Measurements from ENCODE around the gene POPDC2. TPM values are rescaled to one million over a fixed set of nuclear protein-coding genes. Genes with fewer than 3 reads are reported as not detected.

Gene POPDC2
- total and polyA plus RNA-seq, 2 experiments from 2014 or later: 0.74 TPM; not detected in 1

- no peak overlapping the region for H3K4me2 ChIP-seq (ENCODE audit: unreplicated experiment)
- H3K4me3 ChIP-seq: no peak overlapping the region
- no peak overlapping the region for H2AFZ ChIP-seq
Observed at GRCh38 chr3:119652306-119653033, 7.9 kb downstream of the POPDC2 start.

GRCh38 chr3:119649761-119650160 lies 10.6 kb downstream of the POPDC2 start:
- Histone ChIP-seq H3K27me3 (replicated peaks; ENCODE audit: insufficient read depth) (no peaks in the 10 kb centered on the region), H2AFZ (no peak overlapping the region), H3K4me2 (ENCODE audit: unreplicated experiment) (no peak overlapping the region), H3K36me3 (ENCODE audit: low read depth) (no peaks in the 10 kb centered on the region), H4K20me1 (ENCODE audit: insufficient read depth) (no peaks in the 10 kb centered on the region), H3K9ac (no peak overlapping the region), H3F3A (ENCODE audit: insufficient read depth) (no peaks in the 10 kb centered on the region), H3K9me3 (ENCODE audit: low read depth) (no peaks in the 10 kb centered on the region), H3K27ac (no peak overlapping the region), H3K4me1 (ENCODE audit: insufficient read depth) (no peaks in the 10 kb centered on the region), H3K4me3 (no peak overlapping the region), H3K9me2 (ENCODE audit: insufficient read depth) (no peaks in the 10 kb centered on the region), H3K79me2 (ENCODE audit: insufficient read depth) (no peaks in the 10 kb centered on the region)
- 21 to 23% methylated on average over 3 of the region's 3 CpGs for WGBS, 2 experiments (ENCODE audit: low coverage in 1 of 2, low lambda C conversion rate in 2 of 2, missing lambda C conversion rate in 2 of 2)
- no peak for DNase-seq
- no peak for TF ChIP-seq EZH2 (IDR thresholded peaks at IDR 0.05; ENCODE audit: insufficient read depth, poor library complexity, severe bottlenecking)
- in situ Hi-C loops (cut with MboI): no loop called here

More at GRCh38 chr3:119652306-119653033, 7.9 kb downstream of the POPDC2 start:
- no peak for DNase-seq
- Histone ChIP-seq H3K9ac (no peak overlapping the region), H3K79me2 (ENCODE audit: insufficient read depth) (no peaks in the 10 kb centered on the region), H3F3A (ENCODE audit: insufficient read depth) (no peaks in the 10 kb centered on the region), H3K4me1 (ENCODE audit: insufficient read depth) (no peaks in the 10 kb centered on the region), H3K9me2 (ENCODE audit: insufficient read depth) (no peaks in the 10 kb centered on the region), H3K9me3 (ENCODE audit: low read depth) (no peaks in the 10 kb centered on the region), H3K36me3 (ENCODE audit: low read depth) (no peaks in the 10 kb centered on the region), H4K20me1 (ENCODE audit: insufficient read depth) (no peaks in the 10 kb centered on the region), H3K27me3 (replicated peaks; ENCODE audit: insufficient read depth) (no peaks in the 10 kb centered on the region), H3K27ac (no peak overlapping the region)
- TF ChIP-seq EZH2phosphoT487 (IDR thresholded peaks at IDR 0.05; ENCODE audit: insufficient read depth, low read depth) (no peak), EZH2 (IDR thresholded peaks at IDR 0.05; ENCODE audit: insufficient read depth, poor library complexity, severe bottlenecking) (no peak)
- 83 to 84% methylated on average over 7 of the region's 7 CpGs for WGBS, 2 experiments (ENCODE audit: low coverage in 1 of 2, low lambda C conversion rate in 2 of 2, missing lambda C conversion rate in 2 of 2)
- in situ Hi-C loops (cut with MboI): no loop called here

GRCh38 chr3:119647843-119648575 lies 12.4 kb downstream of the POPDC2 start:
- Histone ChIP-seq H3K4me2 (ENCODE audit: unreplicated experiment) (no peak overlapping the region), H3K4me3 (no peak overlapping the region), H2AFZ (no peak overlapping the region), H3K9ac (no peak overlapping the region), H3K9me3 (ENCODE audit: low read depth) (no peaks in the 10 kb centered on the region), H3K27ac (no peak overlapping the region), H3K79me2 (ENCODE audit: insufficient read depth) (no peaks in the 10 kb centered on the region), H3K9me2 (ENCODE audit: insufficient read depth) (no peaks in the 10 kb centered on the region), H3K36me3 (ENCODE audit: low read depth) (no peaks in the 10 kb centered on the region), H3K27me3 (replicated peaks; ENCODE audit: insufficient read depth) (no peaks in the 10 kb centered on the region), H3F3A (ENCODE audit: insufficient read depth) (peaks cover 5% of the 10 kb centered on the region), H3K4me1 (ENCODE audit: insufficient read depth) (peaks cover 12% of the 10 kb centered on the region), H4K20me1 (ENCODE audit: insufficient read depth) (no peaks in the 10 kb centered on the region)
- in situ Hi-C loops (cut with MboI): no loop called here
- peak; percentile 56 for DNase-seq
- TF ChIP-seq EZH2 (IDR thresholded peaks at IDR 0.05; ENCODE audit: insufficient read depth, poor library complexity, severe bottlenecking) (no peak), EZH2phosphoT487 (IDR thresholded peaks at IDR 0.05; ENCODE audit: insufficient read depth, low read depth) (no peak)
- 74 to 79% methylated on average over 12 of the region's 12 CpGs for WGBS, 2 experiments (ENCODE audit: low coverage in 1 of 2, low lambda C conversion rate in 2 of 2, missing lambda C conversion rate in 2 of 2)

GRCh38 chr3:119647171-119647570 lies 13.2 kb downstream of the POPDC2 start:
- DNase-seq: no peak
- Histone ChIP-seq H3K9ac (no peak overlapping the region), H3K4me2 (ENCODE audit: unreplicated experiment) (no peak overlapping the region), H3K4me3 (no peak overlapping the region), H3K9me2 (ENCODE audit: insufficient read depth) (no peaks in the 10 kb centered on the region), H3K27me3 (replicated peaks; ENCODE audit: insufficient read depth) (no peaks in the 10 kb centered on the region), H3K4me1 (ENCODE audit: insufficient read depth) (peaks cover 20% of the 10 kb centered on the region), H2AFZ (no peak overlapping the region), H3K27ac (no peak overlapping the region), H4K20me1 (ENCODE audit: insufficient read depth) (no peaks in the 10 kb centered on the region), H3K79me2 (ENCODE audit: insufficient read depth) (no peaks in the 10 kb centered on the region), H3F3A (ENCODE audit: insufficient read depth) (peaks cover 10% of the 10 kb centered on the region), H3K36me3 (ENCODE audit: low read depth) (no peaks in the 10 kb centered on the region), H3K9me3 (ENCODE audit: low read depth) (no peaks in the 10 kb centered on the region)
- WGBS, 2 experiments (ENCODE audit: low coverage in 1 of 2, low lambda C conversion rate in 2 of 2, missing lambda C conversion rate in 2 of 2): 96 to 100% methylated on average over 2 of the region's 2 CpGs
- in situ Hi-C loops (cut with MboI): no loop called here
- TF ChIP-seq EZH2phosphoT487 (IDR thresholded peaks at IDR 0.05; ENCODE audit: insufficient read depth, low read depth) (no peak), EZH2 (IDR thresholded peaks at IDR 0.05; ENCODE audit: insufficient read depth, poor library complexity, severe bottlenecking) (no peak)

Data from GM23248 (cell line).